Superior temporal gyrus (tissue), 1 donor: Measurements from ENCODE around the gene RAP1B.

ENCODE experiments used
- DNase-seq: peaks from one replicate; pipeline ENCODE4 v3.0.0-alpha.2; 2016; ENCODE audit errors: extremely low spot score

RAP1B gene

DNA sequence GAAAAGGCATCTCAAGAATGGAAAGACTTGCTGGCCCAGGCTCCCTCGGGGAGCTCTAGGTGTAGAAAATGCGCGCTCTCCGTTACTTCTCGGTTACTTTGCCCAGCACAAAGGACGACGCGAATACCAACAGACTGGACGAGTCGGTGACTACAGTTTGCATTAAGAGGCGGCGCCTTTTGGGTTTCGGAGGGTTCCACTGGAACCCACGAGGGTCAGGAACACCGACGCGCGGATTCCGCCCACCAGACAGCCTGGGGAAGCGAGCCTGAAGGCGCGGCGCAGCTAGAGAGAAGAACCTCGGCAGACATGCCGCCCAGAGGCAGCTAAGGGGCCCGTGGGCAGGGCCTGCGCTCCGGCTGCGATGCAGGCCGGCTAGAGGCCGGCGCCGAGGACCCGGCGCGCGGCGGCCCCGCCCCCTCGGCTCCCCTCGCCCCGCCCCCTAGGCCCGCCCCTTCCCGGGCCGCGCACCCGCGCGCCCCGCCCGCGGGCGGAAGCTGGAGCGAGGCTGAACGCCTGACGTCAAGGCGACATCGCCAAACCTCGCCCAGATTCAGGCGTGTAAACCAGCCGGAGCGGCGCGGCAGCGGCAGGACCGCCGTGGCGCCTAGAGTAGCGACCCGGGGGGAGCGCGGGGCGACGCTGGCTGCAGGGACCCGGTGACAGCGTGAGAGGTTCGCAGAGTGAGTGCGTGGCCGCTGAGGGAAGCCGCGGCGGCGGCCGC lies at the start of gene RAP1B:
TSS of gene RAP1B (plus strand) at position 530 of the 724 bp plus-strand sequence. CDS start 37,826 bp downstream, outside the sequence.
- DNase-seq = peak; percentile 90

DNA sequence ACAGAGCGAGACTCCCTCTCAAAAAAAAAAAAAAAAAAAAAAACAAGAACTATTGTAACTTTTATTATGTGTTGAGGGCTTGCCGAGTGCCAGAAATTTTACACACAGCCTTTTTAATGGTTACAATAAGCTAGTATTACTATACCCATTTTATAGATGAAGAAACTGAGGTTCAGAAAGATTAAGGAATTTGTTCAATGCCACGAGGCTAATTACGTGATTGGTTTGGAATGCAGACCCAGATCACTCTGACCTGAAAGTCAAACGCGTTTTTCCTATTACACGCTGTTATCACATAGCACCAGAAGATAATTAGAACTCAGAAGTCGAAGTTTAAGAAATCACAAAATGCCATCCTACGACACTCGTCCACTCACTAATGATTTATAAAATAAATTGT lies 48.9 kb upstream of the RAP1B start:
- DNase-seq = no peak

DNA sequence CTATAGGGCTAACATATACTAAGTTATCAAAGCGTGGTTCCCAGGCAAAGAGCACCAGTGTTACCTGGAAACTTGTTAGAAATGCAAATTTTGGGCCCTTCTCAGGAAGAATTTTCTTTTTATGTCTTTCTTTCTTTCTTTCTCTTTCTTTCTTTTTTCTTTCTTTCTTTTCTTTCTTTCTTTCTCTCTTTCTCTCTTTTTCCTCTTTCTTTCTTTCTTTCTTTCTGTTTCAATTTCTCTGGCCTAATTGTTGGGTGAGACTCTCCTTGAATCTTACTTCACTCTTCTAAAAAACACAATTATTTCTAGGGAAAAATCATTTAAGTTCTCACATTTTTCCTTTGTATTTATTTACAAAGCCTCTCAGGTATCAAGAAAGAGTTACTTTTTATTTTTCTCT lies 46.5 kb upstream of the RAP1B start:
- no peak for DNase-seq

- no peak for DNase-seq
Measured at GRCh38 chr12:68565391-68565903, 45.3 kb upstream of the RAP1B start.

DNA sequence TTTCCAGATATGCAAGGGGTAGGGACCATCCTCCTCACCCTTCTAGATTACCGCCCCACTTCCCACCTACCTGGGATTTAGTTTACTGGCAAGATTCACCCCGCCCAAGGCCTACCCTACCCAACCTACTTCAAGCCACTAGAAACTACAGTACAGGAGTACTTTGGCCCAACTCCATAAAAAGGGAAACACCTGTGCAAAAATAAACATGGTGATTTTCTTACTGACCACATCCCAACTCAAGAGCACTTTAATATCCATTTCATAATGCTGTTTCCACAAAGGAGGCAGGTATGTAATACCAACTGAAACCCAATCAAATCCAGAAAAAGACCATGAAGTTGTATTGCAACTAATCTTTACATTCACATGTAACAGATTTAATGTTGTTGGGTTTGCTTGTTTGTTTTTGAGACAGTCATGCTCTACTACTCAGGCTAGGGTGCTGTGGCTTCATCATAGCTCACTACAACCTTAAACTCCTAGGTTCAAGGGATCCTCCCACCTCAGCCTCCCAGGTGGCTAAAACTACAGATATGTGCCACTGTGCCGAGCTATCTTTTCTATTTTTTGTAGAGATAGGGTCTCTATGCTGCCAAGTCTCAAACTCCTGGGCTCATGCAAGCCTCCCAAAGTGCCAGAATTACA lies 41.7 kb upstream of the RAP1B start:
- DNase-seq = no peak

DNA sequence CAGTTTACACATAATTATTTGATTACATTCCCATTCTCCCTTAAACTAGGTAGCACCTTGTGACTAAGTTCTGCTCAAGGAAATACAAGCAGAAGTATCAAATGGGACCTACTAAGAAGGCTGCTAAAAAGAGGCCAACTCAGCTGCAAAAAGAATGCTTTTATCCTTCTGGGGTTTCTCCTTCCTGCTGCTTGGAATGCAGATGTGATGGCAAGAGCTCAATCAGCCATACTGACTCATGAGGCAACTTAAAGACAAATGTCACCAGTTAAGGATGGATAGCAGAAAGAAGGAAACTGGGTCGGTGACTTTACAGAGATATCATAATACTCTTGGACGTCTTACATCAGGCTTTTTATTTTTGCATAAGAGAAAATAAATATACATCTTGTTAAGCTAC lies 38.0 kb upstream of the RAP1B start:
- no peak for DNase-seq

- DNase-seq = no peak
Measured at GRCh38 chr12:68573406-68573805, 37.3 kb upstream of the RAP1B start.

DNA sequence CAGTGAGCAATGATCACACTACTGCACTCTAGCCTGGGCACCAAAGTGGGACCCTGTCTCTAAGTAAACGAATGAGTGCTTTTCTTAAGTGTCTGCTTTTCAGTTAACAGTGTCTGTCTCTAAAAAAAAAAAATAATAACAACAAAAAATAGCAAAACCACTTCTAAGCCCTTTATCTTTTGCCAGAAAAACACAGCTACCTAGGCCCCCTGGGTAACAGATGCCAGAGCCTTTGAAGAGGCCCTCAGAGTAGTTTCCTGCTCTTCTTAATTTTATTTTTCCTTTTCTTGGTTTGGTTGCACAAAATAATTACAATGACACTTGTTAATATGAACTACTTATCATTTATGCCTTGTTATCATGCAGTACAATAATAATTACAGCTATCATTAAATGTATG lies 32.8 kb upstream of the RAP1B start:
- no peak for DNase-seq

DNA sequence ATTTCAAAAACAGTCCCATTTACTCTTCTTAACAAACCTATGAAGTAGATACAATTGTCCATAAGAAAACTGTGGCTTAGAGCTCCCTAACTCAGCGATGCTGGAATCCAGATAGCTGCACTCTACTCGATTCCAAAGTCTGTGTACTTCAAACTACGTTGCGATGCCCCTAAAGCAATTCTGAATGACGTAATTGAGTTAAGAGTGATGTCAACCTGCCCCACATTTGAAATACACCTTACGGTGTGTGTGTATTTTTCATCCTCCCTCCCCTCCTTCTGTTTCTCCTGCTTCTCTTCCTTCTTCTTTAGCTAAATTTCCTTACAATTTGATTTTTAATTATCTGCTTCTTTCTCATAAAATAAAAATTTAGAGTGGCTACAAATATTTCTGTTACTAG lies 31.9 kb upstream of the RAP1B start:
- no peak for DNase-seq

DNA sequence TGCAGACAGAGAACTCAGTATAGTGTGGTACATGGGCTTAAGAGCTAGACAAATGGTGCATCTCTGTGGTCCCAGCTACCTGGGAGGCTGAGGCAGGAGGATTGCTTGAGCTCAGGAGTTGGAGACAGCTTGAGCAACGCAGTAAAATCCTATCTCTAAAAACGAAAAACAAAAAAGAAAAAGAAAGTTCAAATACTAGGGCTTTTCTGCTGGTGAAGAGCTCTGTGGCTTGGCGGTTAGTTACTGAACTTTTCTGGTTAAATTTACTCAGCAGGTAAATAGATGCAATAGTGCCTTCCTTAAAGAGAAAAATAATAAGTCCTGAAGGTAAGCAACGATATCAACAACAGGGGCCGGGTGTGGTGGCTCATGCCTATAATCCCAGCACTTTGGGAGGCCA lies 31.4 kb upstream of the RAP1B start:
- no peak for DNase-seq

DNA sequence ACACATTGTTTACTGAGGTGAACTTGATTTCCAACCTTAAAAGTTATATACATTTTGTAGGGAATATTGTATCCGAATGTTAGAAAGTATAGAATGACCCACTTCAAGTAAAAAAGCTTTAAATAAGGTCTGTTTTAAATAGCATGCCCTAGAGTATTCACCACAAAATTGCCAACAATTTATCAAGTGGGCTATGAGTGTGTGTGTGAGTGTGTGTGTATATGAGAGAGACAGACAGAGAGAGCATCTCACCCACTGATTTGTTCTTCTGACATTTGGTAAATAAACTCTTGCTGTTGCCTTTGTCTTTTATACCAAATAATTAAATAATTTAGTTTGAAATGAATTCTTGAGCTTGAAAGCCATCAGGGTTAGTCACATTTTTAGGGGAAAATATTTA lies 29.8 kb upstream of the RAP1B start:
- DNase-seq = no peak

GRCh38 chr12:68581926-68582325 lies 28.8 kb upstream of the RAP1B start:
- DNase-seq = no peak

GRCh38 chr12:68585966-68586365 lies 24.7 kb upstream of the RAP1B start:
- no peak for DNase-seq

DNA sequence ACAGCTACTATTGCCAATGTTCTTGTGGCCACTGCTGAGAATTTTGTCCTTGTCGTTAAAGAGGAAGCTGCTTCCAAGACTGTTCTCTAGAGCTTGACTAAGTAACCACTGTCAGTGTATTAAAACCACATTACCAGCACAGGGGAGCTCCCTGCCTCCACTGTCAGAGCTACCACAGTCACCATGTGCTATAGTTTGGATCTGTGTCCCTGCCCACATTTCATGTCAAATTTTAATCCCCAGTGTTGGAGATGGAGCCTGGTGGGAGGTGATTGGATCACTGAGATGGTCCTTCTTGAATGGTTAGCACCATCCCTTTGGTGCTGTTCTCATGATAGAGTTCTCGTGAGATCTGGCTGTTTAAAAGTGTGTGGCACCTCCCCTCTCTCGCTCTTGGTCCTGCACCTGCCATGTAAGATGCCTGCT lies 23.2 kb upstream of the RAP1B start:
- no peak for DNase-seq

- no peak for DNase-seq
Measured at GRCh38 chr12:68589194-68589593, 21.5 kb upstream of the RAP1B start.

DNA sequence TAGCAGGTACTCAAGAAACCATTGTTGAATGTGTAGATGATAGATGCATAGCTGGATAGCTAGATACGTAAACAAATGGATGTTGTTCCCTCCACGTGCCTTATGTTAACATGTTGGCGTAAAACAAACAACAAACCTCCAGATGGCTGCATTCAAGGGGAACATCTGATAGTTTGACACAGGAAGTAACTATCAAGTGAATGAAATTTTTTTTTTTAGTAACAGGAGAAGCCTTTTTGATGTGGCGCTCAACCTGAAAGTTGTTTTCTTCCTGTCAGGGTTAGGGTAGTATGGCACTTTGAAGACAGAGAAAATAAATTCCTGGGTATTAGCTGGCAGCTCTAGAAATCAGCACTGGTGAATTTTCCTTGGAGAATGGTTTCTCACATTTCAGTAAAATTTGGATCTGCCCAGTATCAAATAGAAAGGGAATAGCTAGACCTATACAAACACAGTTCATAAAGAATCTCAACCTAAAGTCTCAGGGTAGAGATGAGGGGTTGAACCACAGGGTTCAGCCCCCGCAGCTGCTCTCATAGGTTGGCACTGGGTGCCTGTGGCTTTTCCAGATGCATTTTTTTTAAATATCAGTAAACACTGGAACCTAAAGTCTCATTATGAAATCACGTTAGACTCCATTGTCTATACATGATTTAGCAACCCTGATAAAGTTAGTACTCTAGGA lies 18.8 kb upstream of the RAP1B start:
- DNase-seq = no peak

DNA sequence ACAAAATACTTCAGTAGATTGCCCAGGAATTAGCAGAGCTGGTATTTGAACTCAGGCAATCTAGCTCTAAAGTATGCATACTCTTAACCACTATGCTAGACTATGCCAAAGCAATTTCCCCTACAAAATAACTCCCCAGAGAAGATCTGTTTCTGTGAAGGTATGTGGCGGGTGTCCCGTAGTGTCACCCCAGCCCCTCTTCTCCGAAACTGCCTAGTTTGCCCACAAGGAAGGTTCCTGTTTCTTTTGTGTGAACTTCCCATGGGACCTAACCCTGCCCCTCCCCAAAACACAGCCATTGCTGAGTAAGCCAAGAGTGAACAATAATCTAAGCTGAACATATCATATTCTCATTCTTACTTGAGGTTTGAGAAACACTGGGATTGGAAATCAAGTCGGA lies 15.5 kb upstream of the RAP1B start:
- no peak for DNase-seq

- no peak for DNase-seq
Measured at GRCh38 chr12:68601767-68602166, 8.9 kb upstream of the RAP1B start.

GRCh38 chr12:68602720-68603119 lies 8.0 kb upstream of the RAP1B start:
- no peak for DNase-seq

- DNase-seq = no peak
Measured at GRCh38 chr12:68608191-68608590, 2.5 kb upstream of the RAP1B start.

GRCh38 chr12:68609998-68610369 lies 715 bp upstream of the RAP1B start:
- DNase-seq = peak; percentile 42

DNA sequence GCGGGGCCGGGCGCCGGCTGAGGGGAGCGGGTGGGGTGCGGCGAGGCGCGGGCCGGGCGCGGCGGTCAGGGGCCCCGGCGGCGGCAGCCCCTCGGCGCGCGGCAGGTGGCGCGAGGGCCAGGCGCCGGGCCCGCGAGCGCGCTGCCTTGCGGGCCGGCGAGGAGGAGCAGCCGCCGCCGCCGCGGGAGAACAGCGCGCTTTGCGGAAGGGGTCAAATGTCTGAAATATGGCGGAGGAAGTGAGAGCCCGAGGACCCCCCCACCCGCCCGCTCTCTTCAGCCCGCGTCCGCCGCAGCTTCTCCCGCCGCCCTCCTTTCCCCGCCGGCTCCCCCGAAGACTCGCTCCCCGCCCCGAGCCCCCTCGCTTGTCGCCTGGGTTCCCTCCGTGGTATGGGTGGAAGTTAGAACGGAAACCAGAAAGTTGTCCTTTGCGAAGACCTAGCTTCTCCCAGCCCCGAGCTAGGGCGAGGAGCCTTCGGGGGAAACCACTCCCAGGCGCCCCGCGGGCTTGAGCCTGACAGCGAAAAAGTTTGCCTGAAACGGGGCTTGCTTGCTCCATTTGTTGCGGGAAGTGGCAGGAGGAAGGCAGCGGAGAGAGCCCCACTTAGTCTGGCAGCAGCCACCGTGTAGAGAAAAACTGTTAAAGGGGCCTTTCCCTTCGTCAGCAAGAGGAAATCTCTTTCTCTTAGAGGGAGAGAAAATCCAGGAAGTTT lies 551 bp downstream of the RAP1B start:
- peak; percentile 63 for DNase-seq
